Measurements from ENCODE around the gene ATXN1.

ATXN1 gene

GRCh38 chr6:16742116-16742515 lies 19.1 kb downstream of the ATXN1 start:
- DNase-seq, result no peak

- no peak for DNase-seq
Observed at GRCh38 chr6:16741112-16742016, 19.9 kb downstream of the ATXN1 start.

GRCh38 chr6:16740097-16740496 lies 21.2 kb downstream of the ATXN1 start:
- no peak for DNase-seq

- DNase-seq, result no peak
Observed at GRCh38 chr6:16739329-16739801, 21.9 kb downstream of the ATXN1 start.

- DNase-seq, result no peak
Observed at GRCh38 chr6:16737925-16738324, 23.3 kb downstream of the ATXN1 start.

GRCh38 chr6:16736856-16737775 lies 24.1 kb downstream of the ATXN1 start:
- no peak for DNase-seq

GRCh38 chr6:16735014-16735413 lies 26.2 kb downstream of the ATXN1 start:
- no peak for DNase-seq

GRCh38 chr6:16733085-16733484 lies 28.2 kb downstream of the ATXN1 start:
- no peak for DNase-seq

- no peak for DNase-seq
Observed at GRCh38 chr6:16731478-16732051, 29.7 kb downstream of the ATXN1 start.

- no peak for DNase-seq
Observed at GRCh38 chr6:16730738-16731477, 30.4 kb downstream of the ATXN1 start.

GRCh38 chr6:16729744-16730143 lies 31.5 kb downstream of the ATXN1 start:
- no peak for DNase-seq

GRCh38 chr6:16729183-16729691 lies 32.0 kb downstream of the ATXN1 start:
- DNase-seq, result no peak

GRCh38 chr6:16728513-16729182 lies 32.6 kb downstream of the ATXN1 start:
- DNase-seq, result no peak

- DNase-seq, result no peak
Observed at GRCh38 chr6:16727996-16728395, 33.3 kb downstream of the ATXN1 start.

GRCh38 chr6:16725145-16725864 lies 36.0 kb downstream of the ATXN1 start:
- DNase-seq, result no peak

GRCh38 chr6:16723826-16724225 lies 37.4 kb downstream of the ATXN1 start:
- no peak for DNase-seq

GRCh38 chr6:16723402-16723801 lies 37.9 kb downstream of the ATXN1 start:
- DNase-seq, result no peak

GRCh38 chr6:16722630-16723029 lies 38.6 kb downstream of the ATXN1 start:
- DNase-seq, result no peak

- no peak for DNase-seq
Observed at GRCh38 chr6:16721977-16722376, 39.3 kb downstream of the ATXN1 start.

GRCh38 chr6:16720861-16721260 lies 40.4 kb downstream of the ATXN1 start:
- DNase-seq, result no peak

- no peak for DNase-seq
Observed at GRCh38 chr6:16719488-16719887, 41.8 kb downstream of the ATXN1 start.

Measured in stimulated activated CD8-positive, alpha-beta memory T cell treated with anti-CD3 and anti-CD28 coated beads, Interleukin-4, amount 100 ng/mL, for 48 hours (primary cell).